ENCODE measurements around the gene PTGES3.

DNA sequence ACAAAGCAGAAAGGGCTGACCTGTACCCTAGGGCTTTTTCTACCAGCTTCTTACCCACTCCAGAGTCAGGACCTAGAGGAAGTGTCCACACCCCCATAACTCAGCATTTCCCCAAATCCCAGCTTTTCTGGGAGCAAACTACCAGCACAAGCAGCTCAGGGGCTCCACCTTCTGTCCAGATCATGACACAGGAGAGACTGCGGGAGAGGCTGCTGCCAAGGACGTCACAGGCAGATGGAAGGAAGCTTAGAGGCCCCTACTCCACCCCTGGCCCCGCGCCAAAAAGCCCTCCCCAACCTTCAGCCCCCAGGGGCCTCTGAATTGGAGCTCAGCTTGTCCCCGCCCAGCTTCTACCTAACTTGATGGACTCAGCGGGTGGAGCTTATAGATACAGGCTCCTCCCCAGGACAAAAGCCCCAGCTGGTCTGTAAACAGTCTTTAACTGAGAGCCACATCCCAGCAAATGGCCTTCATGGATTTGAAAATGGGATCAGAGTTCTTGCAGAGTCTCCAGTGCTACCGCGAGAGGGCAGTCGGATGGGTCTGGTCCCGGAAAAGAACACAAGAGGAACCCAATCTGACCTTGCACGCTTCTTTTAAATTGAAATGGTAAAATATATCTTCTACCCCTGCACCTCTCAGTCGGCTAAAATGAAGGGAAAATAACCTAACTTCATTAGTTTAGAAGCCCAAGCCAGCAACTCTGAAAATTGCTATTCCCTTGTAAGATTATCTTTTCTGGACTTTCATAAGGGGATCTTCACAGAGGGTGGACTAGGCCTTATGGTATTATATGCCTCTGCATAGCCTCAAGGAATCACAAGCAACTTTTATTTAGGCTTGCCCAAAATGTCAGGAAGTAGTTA, 51.2 kb downstream of the PTGES3 start:
- TF ChIP-seq, protein P1, sequence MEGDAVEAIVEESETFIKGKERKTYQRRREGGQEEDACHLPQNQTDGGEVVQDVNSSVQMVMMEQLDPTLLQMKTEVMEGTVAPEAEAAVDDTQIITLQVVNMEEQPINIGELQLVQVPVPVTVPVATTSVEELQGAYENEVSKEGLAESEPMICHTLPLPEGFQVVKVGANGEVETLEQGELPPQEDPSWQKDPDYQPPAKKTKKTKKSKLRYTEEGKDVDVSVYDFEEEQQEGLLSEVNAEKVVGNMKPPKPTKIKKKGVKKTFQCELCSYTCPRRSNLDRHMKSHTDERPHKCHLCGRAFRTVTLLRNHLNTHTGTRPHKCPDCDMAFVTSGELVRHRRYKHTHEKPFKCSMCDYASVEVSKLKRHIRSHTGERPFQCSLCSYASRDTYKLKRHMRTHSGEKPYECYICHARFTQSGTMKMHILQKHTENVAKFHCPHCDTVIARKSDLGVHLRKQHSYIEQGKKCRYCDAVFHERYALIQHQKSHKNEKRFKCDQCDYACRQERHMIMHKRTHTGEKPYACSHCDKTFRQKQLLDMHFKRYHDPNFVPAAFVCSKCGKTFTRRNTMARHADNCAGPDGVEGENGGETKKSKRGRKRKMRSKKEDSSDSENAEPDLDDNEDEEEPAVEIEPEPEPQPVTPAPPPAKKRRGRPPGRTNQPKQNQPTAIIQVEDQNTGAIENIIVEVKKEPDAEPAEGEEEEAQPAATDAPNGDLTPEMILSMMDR (IDR thresholded peaks at IDR 0.05 in 8 of 11, conservative IDR thresholded peaks at IDR 0.05 in 3 of 11), result peak; percentile 16 to 83 (median 52)
- no peak for TF ChIP-seq POLR2A (IDR thresholded peaks at IDR 0.05)
- TF ChIP-seq POLR2AphosphoS5 (IDR thresholded peaks at IDR 0.05), result peak; percentile 74 to 87 (median 81)
